IPS-NIHi11 (cell line): ENCODE data around the gene CABLES2.

Experiments used
- DNase-seq: peaks from one replicate; pipeline ENCODE4 v3.0.0; 2012; ENCODE audit warnings: mixed read lengths, low spot score

Gene CABLES2

DNA sequence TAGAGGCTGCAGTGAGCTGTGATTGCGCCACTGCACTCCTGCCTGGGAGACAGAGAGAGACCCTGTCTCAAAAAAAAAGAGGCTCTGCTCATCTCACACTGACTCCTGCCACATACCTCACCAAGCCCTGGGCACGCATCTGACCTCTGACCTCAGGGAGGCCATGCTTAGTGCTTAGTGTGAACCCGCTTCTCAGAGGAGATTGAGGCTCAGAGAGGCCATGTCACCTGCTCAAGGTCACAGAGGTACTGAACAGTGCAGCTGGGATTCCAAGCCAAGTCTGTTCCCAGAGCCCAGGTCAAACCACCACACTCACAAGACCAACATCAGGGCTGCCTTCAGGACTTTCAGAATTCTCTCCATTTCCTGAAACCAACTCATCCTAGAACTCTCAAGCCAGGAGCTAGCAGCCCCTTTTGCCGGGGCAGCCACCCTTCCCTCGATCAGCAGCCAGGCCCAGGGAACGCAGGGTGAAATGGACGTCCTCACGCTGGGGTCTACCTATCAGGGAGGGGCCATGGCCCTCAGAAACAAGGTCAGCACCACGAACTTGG, 2.9 kb downstream of the CABLES2 start:
- DNase-seq: no peak

DNA sequence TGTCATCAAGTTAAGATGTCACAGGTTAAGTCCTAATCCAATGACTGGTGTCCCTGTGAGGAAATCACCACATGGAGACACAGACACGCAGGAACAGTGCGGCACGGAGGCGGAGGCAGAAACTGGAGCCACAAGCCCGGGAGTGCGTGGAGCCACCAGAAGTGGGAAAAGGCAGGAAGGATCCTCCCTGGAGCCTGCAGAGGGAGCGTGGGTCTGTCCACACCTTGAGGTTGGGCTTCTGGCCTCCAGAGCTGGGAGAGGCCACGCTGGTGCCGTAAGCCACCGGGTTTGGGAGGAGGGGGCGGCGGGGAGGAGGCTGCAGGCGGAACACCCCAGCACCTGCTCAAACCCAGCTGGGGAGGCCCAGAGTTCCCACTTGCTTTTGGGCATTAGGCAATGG, 3.8 kb downstream of the CABLES2 start:
- no peak for DNase-seq

DNA sequence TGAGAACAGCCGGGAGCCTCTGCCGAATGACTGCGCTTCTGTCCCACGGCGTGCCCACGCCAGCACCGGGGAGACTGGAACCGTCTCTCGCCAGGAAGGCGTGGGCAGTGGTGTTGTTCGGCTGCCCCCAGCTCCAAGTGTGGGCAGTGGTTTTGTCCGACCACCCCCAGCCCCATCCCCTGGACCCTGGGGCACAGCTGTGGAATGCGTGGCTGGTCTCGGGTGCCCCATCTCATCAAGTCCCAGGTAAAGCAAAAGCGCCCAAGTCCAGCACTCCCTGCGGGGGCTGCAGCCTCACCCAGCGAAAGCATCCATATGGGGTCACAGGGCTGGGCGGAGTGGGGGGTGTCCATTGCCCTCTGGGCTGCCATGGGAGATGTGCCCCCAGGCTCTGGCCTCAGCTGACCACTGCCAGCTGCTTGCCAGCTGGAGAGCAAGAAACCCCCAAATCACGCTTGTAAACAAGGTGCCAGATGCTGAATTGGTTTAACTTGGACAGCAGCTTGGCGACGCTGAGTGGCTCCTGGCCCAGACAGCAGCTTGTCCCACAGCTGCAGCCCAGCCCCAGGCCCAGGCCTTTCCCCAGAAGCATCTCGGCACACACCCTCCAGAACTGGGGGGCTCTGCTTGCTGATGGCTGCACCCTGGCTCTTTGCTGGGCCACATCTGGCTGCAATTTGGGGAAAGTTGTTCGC, 4.5 kb downstream of the CABLES2 start:
- no peak for DNase-seq

DNA sequence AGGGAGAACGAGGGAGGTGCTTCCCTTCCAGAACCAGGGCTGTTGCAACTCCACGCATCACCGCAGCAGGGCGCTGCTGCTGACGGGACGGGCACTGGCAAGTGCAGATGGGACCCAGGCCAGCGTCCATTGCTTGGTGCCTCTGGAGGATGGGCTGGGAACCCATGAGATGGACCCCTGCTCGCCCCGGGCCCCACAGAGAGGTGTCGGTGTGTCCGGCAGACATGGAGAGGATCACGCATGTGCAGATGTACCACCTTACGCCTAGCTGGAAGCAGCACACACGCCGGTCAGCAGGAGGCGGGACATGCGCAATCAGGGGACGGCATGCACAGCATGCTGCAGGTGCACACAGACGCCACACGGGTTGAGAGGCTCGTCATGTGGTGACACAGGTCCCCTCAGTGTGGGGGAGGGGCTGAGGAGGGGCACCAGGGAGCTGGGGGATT, 5.7 kb downstream of the CABLES2 start:
- DNase-seq: peak; percentile 91

DNA sequence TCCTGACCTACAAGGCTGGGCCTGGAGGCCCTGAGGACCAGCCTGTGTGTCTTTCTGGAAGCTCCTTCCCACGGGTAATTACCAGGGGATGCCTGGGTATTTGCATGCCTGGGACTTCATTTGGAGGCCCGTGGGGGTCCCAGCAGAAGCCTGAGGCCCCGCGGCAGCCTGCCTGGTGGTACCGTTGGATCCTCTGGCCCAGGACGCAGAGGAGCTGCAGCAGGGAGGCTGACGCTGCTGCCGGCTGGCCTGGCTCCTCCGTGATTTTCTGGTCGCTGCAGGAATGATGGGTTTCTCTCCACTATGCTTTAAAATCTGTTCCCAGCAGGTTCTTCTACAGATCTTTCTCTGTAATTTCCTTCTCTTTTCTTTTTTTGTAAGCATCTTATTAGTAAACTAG, 6.5 kb downstream of the CABLES2 start:
- DNase-seq: no peak

DNA sequence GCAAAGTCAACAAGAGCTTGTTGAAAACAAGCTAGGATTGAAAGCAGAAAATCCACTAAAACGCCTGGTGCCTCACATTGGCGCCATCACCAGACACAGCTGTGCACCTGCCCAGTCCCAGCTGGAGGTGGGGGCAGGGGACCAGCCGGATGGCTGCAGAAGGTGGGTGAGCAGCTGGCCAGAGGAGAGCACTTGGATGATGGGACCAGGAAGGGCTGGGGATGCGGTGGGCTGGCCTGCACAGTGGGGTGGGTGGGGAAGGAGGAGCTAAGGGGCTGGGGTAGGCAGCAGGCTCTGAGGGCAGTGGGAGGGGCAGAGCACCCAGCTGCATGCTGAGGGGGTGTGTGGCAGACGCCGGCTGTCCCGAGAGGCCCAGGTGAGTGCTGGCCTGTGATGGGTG, 7.1 kb downstream of the CABLES2 start:
- DNase-seq: no peak

DNA sequence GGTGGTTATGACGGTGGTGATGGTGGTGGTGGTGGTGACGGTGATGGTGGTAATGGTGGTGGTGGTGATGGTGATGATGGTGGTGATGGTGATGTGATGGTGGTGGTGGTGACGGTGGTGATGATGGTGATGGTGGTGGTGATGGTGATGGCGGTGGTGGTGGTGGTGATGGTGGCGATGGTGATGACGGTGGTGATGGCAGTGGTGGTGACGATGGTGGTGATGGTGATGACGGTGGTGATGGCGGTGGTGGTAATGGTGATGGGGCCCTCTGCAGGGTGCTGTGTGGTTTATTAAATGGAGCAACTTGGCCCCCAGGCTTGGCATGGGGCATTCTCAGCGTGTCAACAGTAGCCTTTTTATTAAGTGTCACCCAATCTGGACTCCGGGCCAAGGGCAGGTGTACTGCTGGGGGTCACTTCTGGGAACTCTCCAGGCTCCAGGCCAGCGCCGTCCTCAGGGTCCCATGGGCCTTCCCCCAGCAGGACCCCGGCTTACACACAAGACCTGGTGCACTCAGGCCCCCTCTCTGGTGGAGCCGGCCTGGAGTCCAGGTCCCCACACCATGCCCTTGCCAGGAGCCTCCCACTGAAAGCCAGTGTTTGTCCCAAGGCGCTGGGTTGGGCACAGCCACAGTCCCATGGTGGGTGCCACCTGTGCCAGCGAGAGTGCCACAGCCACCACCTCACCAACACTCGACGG, 8.8 kb downstream of the CABLES2 start:
- DNase-seq: no peak

DNA sequence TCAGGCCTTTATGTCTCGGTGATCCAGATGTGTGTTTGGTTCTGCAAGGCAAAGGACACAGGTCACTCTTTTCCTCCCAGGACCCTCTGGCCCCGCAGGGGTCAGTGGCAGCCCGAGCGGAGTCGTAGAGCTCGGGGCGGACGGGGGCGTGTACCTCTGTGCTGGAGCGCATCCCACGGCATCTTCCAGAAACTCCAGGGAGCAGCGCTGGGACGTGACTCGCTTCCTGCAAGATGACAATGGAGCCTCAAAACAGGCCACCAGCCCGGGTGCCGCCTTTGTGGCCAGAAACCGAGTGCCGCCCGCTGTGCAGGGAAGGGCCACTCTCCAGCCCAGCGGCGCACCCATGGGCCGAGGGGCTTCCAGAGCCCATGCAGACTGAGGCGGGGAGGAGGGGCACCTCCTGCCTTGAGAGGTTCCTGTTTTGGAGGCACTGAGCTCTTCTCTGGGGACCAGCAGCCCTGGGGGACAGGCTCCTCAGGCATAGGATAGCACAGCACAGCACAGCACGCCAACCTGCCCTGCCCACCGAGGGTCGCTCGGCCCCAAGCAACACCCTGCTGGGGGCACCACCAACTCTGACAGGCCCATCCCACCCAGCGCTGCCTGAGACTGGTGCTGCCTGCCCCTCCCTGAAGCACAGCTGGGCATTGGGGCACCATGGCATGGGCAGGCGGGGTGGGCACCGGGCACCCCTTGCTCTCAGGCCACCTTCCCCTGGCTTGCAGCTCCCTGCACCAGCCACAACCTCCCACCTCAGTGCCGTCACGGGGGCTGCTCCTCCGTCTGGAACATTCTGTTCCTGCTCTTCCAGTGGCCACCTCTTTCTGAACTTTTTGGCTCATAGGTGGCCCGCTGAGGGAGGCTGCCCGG, 10.5 kb downstream of the CABLES2 start:
- DNase-seq: no peak

DNA sequence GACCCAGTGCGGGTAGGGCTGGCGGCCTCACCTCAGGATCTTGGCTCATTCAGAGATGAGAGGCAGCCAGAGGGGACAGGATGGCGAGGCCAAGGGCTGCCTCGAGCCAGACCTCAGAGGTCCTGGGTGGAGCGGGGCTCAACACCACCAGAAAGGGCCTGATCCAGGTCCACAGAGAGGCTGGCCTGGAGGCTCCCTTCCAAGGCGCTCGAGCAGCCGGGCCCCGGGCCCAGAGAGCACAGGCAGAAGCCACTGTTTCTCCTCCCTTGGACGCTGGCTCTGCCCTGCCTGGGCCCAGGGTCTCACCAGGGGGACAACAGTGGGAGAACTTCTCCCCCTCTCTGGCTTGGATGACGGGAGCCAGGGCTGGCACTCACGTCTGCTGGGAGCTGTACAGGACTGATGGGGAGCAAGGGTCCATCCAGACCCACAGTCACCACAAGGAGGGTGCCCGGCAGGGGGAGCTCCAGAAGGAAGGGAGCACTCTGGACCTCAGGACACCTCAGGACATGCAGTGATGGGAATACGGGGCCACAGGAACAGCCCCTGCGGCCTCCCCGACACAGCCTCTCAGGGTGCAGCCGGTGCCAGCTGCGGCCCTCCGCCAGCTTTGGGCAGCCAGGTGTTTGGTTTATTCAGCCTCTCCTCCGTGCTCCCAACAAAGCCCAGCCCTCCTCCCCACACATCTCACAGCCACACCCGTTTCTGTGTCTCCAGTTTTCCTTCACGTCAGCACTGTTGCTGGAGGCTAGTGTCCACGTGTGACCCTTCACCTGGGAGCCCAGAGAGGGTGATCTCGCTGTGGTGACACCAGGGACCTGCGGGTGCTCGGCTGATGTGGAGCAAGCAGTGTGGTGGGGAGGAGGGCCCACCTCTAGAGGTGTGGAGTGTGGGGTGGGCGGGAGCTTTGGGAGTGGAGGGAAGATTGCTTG, 11.5 kb downstream of the CABLES2 start:
- no peak for DNase-seq

DNA sequence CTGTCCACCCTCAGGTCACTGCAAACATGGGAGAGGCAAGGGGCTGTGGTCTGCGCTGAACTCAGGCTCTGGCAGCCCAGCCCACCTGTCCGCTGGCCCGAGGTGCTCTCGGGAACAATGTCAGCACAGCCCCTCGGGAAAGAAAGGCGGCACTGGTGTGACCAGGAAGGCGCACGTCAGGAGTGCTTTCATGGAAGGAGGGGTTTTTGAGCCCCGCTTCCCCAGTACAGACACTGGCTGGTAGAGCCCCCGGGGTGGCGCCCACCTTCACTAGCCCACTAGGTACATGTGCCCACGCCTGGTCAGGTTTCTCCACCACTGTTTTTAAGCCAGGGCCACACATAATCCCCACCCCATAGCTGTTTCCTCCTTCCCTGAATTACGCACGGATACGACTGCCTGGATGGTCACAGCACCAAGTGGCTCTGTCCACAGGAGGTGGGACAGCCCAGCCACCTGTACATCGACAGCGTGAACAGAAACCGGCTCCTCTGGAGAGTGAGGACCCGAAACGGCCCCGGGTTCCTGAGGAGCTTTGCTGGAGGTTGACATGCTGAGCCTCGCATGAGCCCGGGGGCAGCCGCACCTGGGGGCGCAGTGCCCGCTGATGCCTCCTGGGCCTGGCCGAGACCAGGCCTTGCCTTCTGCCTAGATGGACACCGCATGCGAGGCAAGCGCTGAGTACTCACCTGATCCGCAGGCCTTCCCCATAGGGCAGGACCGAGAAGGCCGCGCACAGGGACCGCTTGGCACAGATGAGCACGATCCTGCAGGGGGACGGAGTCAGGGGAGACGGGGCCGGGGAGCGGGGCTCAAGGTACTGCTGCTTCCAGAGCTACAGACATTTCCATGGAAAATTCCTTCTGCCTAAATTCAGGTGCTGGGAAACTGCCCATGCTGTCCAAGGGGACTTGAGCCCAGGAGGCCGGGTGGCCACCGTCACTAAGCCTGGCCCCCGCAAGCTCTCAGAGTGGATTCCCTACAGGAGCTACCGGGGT, 12.5 kb downstream of the CABLES2 start:
- DNase-seq: no peak

DNA sequence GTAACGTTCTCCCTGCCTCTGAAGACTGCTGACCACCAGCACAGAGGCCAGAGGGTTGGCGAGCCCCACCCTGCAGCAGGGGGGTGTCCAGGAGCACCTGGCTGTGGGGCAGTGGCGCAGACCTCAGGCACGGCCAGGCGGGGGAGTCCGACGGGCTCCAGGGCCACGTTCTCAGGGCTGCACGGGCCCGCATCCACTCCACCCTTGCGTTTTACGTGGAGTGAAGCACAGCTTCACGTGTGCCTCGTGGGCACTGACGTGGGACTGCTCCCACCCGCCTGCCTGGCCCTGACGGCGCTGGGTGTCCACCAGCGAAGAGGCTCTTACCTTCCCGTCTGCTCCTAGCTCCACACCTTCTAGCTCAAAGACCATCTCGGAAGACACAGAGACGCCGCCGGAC, 13.3 kb downstream of the CABLES2 start:
- no peak for DNase-seq

DNA sequence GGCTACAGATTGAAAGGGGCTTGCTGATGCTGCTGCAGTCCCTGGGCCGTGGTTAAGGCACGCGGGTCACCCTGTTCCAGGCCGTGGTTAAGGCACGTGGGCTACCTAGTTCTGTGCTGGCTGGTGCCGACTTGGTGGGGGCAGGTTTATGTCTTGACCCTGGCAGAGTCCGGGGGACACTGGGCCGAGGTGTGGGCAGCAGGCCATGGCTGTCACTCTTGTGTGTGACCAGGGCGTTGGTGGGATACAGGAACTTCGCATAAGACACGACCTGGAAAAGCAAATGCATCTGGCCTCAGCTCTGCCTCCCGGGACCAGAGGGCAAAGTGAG, 13.8 kb downstream of the CABLES2 start:
- DNase-seq: no peak

DNA sequence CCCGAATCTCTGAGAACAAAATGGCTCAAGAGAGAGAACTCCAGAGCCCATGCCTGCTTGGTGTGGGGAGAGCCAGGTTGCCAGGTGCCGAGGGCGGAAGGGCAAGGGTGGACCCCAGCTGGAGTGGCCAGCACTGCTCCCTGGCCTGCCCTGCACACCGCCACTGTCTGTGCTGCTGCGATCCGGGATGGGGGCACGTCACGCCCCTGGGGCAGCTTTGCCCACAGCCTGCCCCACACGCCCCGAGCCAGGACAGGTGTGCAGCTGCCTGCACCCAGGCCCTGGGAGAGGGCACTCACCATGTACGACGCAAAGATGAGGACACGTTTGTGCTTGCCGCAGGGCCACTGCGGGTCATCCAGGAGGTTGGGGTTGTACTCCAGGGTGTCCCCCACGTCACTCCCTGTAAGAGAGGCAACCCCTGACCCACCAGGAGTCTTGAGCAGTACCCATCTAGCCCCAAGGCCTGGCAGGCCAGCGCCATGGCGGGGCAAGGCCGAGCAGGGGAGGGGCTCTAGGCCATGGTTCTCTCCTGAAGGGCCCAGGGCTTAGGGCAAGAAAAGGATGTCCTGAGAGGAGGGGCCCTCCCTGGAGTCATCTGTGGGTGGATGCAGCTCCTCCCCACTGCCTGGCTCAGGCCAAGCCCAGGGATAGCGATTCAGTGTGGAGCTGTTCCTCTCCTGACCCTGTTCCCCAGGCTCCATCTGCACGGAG, 14.3 kb downstream of the CABLES2 start:
- no peak for DNase-seq

DNA sequence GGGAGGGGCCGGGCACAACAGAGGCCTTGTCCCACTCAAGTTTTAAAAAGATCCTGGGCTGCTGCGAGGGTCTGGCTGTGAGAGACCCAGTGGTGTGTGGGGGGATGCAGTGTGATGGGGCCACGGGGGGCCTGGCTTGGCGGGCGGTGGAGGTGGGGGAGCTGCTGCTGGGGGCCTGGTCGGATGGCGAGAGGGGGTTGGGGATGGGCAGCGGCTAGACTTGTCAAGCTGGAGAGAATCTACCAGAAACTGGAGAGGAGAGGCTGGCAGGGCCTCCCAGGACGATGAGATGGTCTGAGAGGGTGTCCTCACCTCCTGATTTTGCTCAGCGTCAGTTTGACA, 15.0 kb downstream of the CABLES2 start:
- no peak for DNase-seq

DNA sequence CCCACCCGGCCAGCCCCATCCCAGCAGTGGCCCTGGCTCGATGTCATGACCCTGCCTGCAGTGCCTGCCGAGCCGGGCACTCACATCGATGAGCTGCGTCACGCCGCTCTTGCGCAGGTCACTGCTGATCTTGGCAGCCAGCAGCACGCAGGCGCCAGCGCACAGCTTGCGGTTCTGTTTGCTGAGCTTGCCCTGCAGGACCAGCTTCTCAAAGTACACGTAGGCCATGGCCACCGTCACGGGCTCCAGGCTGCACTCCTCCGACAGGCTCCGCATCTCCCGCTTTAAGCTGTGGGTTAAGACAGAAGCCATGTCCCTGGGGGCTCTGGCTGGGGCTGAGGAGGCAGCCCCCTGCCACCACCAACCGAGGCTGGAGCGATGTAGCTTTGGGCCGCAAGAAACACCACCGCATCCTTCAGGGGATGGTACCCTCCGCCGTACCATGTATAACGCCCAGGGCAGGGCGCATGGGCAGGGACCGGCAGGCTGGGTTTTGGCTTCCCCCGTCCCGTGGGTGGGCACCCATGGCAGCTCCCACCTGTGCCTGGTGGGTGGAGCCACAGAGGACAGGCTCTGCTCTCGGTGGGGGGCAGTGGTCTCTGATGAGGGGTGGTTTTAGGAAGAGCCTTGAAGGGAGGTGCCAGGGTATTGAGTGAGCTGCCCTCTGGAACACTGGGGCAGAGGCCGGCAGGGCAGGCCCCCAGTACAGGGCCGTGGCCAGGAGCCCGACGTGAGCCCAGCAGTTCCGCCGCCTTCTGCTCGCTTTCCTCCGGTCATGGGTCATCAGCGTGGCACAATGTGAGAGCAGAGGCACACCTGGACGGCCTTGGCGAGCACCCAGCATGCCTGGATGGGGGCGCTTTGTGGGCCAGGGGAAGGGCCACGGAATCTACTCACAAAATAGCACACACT, 15.7 kb downstream of the CABLES2 start:
- no peak for DNase-seq

DNA sequence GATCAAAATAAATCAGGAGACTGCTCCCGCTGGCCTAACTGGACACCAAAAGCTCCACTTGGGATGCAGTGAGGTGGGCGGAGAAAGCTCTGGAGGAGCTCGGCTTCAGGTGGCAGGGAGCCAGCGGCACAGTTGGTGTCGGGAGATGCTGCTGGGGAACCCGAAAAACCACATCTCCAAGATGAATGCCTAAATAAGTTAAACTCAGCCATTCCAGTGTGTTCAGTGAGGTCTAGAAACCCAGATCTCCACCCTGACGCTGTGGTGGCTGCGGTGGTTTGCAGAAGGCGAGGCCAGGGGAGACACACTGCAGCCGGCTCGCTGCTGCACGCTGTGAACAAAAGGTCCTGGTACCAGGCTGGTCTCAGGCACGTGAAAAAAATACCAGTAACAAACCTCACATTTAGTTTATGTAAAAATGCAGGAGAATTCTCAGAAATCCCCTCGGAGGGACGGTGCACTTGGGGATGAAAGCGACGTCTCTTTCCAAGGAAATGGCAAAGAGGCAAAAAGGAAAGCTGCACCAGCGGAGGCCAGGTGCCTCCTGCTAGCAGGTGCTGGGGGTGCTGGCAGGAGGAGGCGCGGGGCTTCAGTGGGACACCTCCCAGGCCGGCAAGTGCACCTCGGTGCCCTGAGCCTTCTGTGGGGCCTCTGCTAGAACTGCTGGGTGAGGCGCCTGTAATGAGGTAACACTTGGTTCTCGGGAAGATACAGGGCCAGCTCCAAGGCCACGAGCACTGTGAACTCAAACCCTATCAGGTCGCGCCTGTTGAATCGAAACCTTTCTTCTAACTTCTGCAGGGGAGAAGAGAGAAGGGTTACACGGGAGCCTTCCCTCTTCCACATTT, 16.5 kb downstream of the CABLES2 start:
- DNase-seq: no peak

DNA sequence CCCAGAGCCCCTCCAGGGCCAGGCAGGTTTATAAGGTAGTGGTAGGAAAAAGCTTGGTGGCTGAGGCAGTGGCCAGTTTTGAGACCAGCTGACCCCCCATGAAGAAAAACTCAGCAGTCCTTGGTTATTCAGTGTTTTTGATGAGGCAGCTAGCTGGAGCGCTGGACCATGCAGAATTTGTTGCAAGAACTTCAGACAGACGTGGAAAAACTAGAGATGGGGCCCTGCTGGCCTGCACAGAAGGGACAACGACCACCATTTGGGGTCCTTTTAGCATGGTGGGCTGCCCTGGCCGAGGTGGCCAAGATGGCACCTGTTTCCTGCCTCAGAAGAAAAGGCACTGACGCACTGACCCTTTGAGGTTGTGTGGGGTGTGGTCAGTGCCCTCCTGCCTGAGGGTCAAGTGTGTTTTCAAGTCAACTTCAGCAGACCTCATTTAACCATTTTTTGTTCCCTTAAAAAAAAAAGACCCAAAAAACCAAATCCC, 17.4 kb downstream of the CABLES2 start:
- no peak for DNase-seq
